ENCODE data around the gene FAM228B.

Gene FAM228B

DNA sequence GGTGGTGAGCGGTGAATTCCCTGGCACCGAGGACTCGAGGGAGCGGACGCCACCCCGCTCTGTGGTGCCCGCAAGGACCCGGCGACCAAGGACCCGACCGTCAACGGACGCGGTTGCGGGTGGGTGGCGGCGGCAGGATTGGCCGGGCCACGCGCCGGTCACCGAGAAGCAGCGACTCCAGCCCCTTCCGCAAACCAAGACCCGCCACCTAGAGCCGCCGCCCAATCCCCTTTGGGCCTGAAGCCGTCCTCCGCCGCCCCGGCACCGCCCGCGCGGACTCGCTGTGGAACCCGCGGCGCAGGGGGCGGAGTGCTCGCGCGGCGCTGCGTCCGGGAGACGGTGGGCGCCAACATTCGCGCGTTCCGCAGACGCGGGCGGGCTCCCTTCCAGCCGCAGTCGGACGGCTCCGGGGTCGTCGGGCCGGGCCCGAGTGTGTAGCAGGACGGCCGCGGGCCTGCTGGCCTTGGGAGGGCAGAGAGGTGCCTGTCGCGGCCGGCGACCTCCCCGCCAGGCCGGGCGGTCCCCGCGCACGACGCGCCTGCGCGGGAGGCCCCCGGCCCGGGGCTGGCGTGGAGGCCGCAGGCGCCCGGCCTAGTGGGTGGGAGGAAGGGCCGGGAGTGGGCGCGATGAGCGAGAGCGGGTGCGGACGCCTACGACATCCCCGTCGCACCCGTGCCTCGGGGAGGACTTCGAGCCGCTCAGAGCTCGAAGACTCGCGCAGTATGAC, at the start of gene FAM228B, which contains the start of gene PFN4:
Gene FAM228B (plus strand): TSS at position 275 of the 727 bp plus-strand sequence. CDS start 893 bp downstream, outside the sequence.
Gene PFN4 (minus strand): TSS at position 140 of the 727 bp plus-strand sequence. CDS start 799 bp downstream, outside the sequence.
- peak within 1 kb of the TSS; percentile 68 for H3K4me3 ChIP-seq (ENCODE audit: low read depth, low read length)
- DNase-seq (ENCODE audit: low read depth): peak; percentile 91
- TF ChIP-seq, protein P1, sequence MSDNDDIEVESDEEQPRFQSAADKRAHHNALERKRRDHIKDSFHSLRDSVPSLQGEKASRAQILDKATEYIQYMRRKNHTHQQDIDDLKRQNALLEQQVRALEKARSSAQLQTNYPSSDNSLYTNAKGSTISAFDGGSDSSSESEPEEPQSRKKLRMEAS (IDR thresholded peaks at IDR 0.05; ENCODE audit: low read depth, low read length): peak; percentile 17; the same call in 1 of the 2 replicates
- TF ChIP-seq POLR2A (IDR thresholded peaks at IDR 0.05; ENCODE audit: extremely low read depth, insufficient read length): peak; percentile 59
- TF ChIP-seq, protein P2, sequence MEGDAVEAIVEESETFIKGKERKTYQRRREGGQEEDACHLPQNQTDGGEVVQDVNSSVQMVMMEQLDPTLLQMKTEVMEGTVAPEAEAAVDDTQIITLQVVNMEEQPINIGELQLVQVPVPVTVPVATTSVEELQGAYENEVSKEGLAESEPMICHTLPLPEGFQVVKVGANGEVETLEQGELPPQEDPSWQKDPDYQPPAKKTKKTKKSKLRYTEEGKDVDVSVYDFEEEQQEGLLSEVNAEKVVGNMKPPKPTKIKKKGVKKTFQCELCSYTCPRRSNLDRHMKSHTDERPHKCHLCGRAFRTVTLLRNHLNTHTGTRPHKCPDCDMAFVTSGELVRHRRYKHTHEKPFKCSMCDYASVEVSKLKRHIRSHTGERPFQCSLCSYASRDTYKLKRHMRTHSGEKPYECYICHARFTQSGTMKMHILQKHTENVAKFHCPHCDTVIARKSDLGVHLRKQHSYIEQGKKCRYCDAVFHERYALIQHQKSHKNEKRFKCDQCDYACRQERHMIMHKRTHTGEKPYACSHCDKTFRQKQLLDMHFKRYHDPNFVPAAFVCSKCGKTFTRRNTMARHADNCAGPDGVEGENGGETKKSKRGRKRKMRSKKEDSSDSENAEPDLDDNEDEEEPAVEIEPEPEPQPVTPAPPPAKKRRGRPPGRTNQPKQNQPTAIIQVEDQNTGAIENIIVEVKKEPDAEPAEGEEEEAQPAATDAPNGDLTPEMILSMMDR (IDR thresholded peaks at IDR 0.05; ENCODE audit: low read depth, low read length): no peak

GRCh38 chr2:24073816-24074215, 49.5 kb upstream of the FAM228B start:
- no peak for DNase-seq (ENCODE audit: low read depth)
- TF ChIP-seq, protein P1 (IDR thresholded peaks at IDR 0.05; ENCODE audit: low read depth, low read length): no peak
- no peak for TF ChIP-seq POLR2A (IDR thresholded peaks at IDR 0.05; ENCODE audit: extremely low read depth, insufficient read length)
- TF ChIP-seq, protein P2 (IDR thresholded peaks at IDR 0.05; ENCODE audit: low read depth, low read length): no peak
- TF ChIP-seq MYC (IDR thresholded peaks at IDR 0.05; ENCODE audit: low read depth, low read length): no peak
- peak overlapping the region; percentile 4 for H3K4me3 ChIP-seq (ENCODE audit: low read depth, low read length)

DNA sequence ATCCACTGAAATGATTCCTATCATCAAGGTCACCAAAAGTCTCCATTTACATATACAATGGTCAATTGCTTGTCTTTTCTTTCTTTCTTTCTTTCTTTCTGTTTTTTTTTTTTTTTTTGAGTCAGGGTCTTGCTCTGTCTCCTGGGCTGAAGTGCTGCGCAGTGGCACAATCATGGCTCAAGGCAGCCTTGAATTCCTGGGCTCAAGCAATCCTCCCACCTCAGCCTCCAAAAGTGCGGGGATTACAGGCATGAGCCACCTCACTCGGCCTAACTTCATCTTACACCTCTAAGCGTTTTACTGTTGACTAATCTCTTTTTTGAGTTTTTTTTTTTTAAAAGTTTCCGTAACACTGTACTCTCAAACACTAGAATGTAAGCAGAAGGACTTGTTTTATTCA, 48.0 kb upstream of the FAM228B start:
- peak overlapping the region; percentile 79 for H3K4me3 ChIP-seq (ENCODE audit: low read depth, low read length)
- no peak for DNase-seq (ENCODE audit: low read depth)
- TF ChIP-seq, protein P2 (IDR thresholded peaks at IDR 0.05; ENCODE audit: low read depth, low read length): no peak
- TF ChIP-seq POLR2A (IDR thresholded peaks at IDR 0.05; ENCODE audit: extremely low read depth, insufficient read length): no peak
- TF ChIP-seq, protein P1 (IDR thresholded peaks at IDR 0.05; ENCODE audit: low read depth, low read length): no peak
- no peak for TF ChIP-seq MYC (IDR thresholded peaks at IDR 0.05; ENCODE audit: low read depth, low read length)

DNA sequence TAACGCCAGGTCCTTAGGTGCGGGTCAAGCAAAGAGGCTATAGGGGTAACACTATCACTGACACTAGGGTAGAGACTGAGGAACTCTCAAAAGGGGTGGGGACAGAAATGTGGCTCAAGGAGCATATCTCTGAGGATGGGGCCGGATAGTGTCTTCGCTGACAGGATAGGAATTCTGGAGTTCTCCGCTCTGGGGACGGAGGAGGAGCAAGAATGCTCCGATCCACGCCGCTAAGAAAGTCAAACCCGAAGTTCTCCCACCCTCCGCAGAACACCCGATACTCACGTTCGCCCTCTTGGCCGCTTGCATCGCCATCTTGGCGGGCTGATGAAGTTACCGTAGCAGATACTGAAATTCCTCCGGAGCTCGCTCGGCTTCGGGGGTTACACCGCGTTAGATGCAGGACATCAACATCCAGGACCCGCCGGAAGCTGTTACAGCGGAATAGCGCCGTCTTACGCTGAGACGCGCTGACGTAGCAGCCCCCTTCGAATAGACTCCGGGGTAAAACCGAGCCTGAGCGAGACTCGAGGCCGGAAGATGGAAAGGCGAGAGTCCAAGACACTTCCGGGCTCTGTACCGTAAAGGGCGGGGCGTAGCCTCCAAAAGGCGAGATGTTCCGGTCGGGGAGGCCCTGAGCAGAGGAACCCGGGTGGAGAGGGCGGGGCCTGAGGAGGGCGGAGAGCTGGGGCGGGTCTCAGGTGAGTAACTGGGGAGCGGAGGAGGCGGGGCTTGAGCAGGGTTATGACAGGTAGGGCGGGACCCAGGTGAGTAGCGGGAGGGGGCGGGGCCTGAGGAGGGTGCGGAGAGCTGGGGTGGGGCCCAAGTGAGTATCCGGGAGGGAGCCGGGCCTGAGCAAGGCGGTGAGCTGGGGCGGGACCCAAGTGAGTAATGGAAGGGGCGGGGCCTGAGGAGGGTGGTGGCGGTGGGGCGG, 47.1 kb upstream of the FAM228B start, which contains the start of gene SF3B6:
Gene SF3B6 (minus strand): TSS at position 412 of the 934 bp plus-strand sequence. CDS start 97 bp downstream, at position 315.
- TF ChIP-seq MYC (IDR thresholded peaks at IDR 0.05; ENCODE audit: low read depth, low read length): peak; percentile 72
- TF ChIP-seq POLR2A (IDR thresholded peaks at IDR 0.05; ENCODE audit: extremely low read depth, insufficient read length): peak; percentile 91
- TF ChIP-seq, protein P2 (IDR thresholded peaks at IDR 0.05; ENCODE audit: low read depth, low read length): no peak
- TF ChIP-seq, protein P1 (IDR thresholded peaks at IDR 0.05; ENCODE audit: low read depth, low read length): peak; percentile 51
- peak; percentile 100 for DNase-seq (ENCODE audit: low read depth)
- H3K4me3 ChIP-seq (ENCODE audit: low read depth, low read length): peak within 1 kb of the TSS; percentile 79

GRCh38 chr2:24076849-24077534, 46.3 kb upstream of the FAM228B start:
- peak overlapping the region; percentile 79 for H3K4me3 ChIP-seq (ENCODE audit: low read depth, low read length)
- peak; percentile 27 for TF ChIP-seq POLR2A (IDR thresholded peaks at IDR 0.05; ENCODE audit: extremely low read depth, insufficient read length)
- TF ChIP-seq, protein P1 (IDR thresholded peaks at IDR 0.05; ENCODE audit: low read depth, low read length): peak; percentile 65
- TF ChIP-seq, protein P2 (IDR thresholded peaks at IDR 0.05; ENCODE audit: low read depth, low read length): no peak
- peak; percentile 61 for TF ChIP-seq MYC (IDR thresholded peaks at IDR 0.05; ENCODE audit: low read depth, low read length)
- peak; percentile 75 for DNase-seq (ENCODE audit: low read depth)

Measured in NB4 (cell line).